BLaER1 (cell line): ENCODE data around the gene FGFR3.

Experiments
- H3K27ac ChIP-seq: shearing (Covaris generic); formaldehyde crosslinking; 2 replicates; pipeline ENCODE4 v1.8.1; 2022
- H3K27me3 ChIP-seq: shearing (Covaris generic); formaldehyde crosslinking; 2 replicates; pipeline ENCODE4 v1.8.1; 2022
- H3K36me3 ChIP-seq: shearing (Covaris generic); formaldehyde crosslinking; 2 replicates; pipeline ENCODE4 v1.8.1; 2022
- H3K4me1 ChIP-seq: shearing (Covaris generic); formaldehyde crosslinking; 2 replicates; pipeline ENCODE4 v1.8.1; 2022
- H3K4me2 ChIP-seq: shearing (Covaris generic); formaldehyde crosslinking; 2 replicates; pipeline ENCODE4 v1.8.1; 2022
- H3K4me3 ChIP-seq: shearing (Covaris generic); formaldehyde crosslinking; 2 replicates; pipeline ENCODE4 v1.8.1; 2022
- H3K9ac ChIP-seq: shearing (Covaris generic); formaldehyde crosslinking; 2 replicates; pipeline ENCODE4 v1.8.1; 2022
- H3K9me3 ChIP-seq: shearing (Covaris generic); formaldehyde crosslinking; 2 replicates; pipeline ENCODE4 v1.8.1; 2022
- H4K20me1 ChIP-seq: shearing (Covaris generic); formaldehyde crosslinking; 2 replicates; pipeline ENCODE4 v1.8.1; 2022
- Cebpa-rat ChIP-seq: shearing (Covaris generic); IDR thresholded peaks from 2 replicates; pipeline ENCODE4 v1.8.1; 2022

Gene FGFR3

DNA sequence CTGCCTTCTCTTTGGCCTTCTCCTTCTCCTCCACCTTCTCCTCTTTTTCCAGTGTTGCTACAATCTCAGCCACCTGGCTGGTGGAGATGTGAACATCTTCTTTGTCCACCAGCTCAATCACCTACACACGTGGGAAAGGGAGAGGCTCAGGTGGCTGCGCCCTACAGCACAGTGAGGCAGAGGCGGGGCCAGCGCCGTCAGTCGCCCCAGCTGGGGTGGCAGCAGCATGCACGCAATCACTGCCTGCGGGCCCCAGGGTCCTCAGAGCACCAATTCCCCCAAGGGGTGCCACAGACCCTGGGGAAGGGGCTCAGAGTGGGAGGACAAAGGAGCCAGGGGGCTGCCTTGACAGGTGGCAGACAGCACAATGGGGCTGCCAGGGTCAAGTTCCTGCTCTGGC lies 21.4 kb downstream of the FGFR3 start:
- peaks cover 70% of the 10 kb centered on the region for H4K20me1 ChIP-seq
- peak overlapping the region; percentile 2; the same call in 1 of the 2 replicates for H3K9ac ChIP-seq
- no peak for TF ChIP-seq Cebpa-rat
- no peaks in the 10 kb centered on the region for H3K27me3 ChIP-seq
- peaks cover 45% of the 10 kb centered on the region for H3K4me1 ChIP-seq
- H3K9me3 ChIP-seq = no peaks in the 10 kb centered on the region
- no peak overlapping the region; the same call in 1 of the 2 replicates for H3K4me3 ChIP-seq
- peaks cover 77% of the 10 kb centered on the region for H3K36me3 ChIP-seq
- peak overlapping the region; percentile 81 for H3K4me2 ChIP-seq
- peak overlapping the region; percentile 34; the same call in 1 of the 2 replicates for H3K27ac ChIP-seq

DNA sequence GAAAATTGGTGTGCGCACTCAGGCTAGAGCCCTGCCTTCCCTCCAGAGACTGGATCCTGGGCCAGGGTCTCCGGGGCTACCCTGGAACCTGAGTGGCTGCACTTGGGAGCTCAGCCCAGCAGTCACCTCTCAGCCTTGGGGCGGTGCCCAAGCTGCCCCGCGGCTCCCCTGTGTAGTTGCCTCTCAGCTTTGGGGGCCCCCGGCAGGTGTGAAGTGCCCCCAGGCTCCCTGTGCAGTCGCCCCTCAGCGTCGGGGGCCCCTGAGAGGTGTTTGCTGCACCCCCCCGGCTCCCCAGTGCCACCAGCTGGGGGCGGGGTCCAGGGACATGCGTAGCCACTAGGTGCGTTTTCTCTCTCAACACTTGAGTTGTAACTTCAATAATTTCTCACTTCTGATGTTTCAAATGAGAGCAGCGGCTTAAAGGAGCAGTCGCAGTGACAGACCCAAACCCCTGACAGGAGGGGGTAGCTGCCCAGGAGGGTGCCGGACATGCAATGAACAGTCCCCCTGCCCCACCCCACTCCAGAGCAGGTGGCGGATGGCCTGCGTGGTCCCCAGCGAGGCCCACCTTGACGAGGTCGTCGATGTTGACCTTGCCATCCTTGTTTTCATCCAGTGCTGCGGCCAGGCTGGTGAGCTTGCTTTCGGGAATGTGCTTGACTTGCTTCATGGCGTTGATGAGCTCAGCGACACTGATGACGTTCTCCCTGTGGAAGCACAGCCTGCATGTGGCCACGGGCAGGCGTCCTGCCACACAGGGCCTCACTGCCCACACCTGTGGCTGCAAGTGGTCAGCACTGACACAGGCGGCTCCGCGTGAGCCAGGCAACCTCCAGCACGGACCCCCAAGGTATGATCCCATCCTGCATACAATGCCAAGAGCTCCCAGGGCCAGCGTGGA lies 22.3 kb downstream of the FGFR3 start:
- H3K27me3 ChIP-seq = no peaks in the 10 kb centered on the region
- H3K27ac ChIP-seq = peak overlapping the region; percentile 34; the same call in 1 of the 2 replicates
- H4K20me1 ChIP-seq = peaks cover 61% of the 10 kb centered on the region
- no peak overlapping the region for H3K4me3 ChIP-seq
- H3K4me1 ChIP-seq = peaks cover 38% of the 10 kb centered on the region
- TF ChIP-seq Cebpa-rat = no peak
- peak overlapping the region; percentile 2; the same call in 1 of the 2 replicates for H3K9ac ChIP-seq
- H3K9me3 ChIP-seq = no peaks in the 10 kb centered on the region
- peaks cover 86% of the 10 kb centered on the region for H3K36me3 ChIP-seq
- peak overlapping the region; percentile 81 for H3K4me2 ChIP-seq

DNA sequence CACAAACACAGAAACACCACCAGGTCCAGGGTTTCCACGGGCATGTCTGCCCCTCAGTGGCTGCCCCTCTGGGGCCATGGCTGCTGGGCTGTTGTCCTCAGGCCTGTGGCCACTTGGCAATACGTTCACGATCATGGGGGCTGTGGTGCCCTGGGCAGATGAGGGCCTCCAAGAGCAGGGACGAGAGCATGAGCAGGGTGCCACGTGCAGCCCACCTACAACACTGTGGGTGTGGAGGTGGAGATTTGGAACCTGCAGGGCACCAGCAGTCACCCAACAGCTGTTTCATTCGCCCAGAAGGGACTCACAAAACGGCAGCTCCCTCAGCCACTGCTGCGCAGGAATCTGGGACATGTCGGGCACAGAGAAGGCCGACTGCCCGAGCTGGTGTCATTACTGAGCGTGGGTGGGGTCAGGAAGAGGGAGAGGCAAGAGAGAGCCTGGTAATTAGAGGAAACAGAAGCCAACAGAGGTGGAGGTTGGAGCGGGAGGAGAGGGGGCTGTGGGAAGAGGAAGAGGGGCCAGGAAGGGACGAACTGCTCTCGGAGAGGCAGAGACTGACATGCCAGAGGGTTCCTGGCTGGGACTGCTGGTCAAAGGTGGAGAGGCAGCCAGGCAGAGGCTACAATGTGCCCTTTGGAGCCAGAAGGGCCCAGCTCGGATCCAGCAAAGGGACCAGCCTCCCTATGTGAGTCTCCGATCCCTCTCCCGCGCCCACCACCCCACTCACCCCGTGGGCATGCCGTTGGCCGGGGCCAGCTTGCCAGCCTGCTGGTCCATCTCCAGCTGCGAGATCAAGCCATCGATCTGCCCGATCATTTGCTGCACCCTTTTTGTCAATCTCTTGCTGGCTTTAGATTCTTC lies 23.1 kb downstream of the FGFR3 start:
- TF ChIP-seq Cebpa-rat = no peak
- Histone ChIP-seq H3K36me3 (peaks cover 86% of the 10 kb centered on the region), H3K4me1 (peaks cover 36% of the 10 kb centered on the region), H3K9me3 (no peaks in the 10 kb centered on the region), H3K27ac (no peak overlapping the region), H4K20me1 (peaks cover 53% of the 10 kb centered on the region), H3K4me2 (no peak overlapping the region), H3K9ac (no peak overlapping the region), H3K27me3 (no peaks in the 10 kb centered on the region), H3K4me3 (no peak overlapping the region)

DNA sequence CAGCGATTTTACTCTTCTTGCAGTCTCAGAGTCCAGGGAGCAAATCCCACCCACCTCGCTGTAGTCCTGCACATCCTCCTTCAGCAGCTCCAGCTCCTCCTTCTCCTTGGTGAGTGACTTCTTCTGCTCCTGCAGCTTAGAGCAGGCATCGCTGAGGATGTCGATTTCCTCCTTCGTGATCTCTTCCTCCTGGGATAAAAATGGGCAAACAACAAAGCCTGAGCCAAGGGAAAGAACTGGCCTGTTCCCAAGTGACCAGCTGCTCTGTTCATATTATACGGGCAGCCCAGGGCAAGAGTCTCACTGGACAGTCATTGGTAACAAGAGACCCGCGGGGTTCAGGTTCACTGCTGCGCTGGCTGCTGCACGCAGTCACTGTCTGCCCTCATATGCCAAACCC lies 26.2 kb downstream of the FGFR3 start:
- no peak overlapping the region for H3K4me2 ChIP-seq

DNA sequence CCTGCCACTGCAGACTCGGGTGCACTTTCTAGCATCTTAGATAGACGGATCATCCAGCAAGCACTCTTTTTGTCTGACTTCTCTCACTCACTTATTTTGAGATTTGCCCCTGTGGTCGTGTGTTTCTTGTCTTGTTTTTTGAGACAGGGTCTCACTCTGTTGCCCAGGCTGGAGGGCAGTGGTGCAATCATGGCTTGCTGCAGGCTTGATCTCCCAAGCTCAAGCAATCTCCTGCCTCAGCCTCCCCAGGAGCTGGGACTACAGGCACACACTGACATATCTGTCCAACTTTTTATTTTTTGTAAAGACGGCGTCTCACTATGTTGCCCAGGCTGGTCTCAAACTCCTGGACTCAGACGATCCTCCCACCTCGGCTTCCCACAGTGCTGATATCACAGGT lies 26.7 kb downstream of the FGFR3 start:
- H3K27ac ChIP-seq = no peak overlapping the region

More for the DNA sequence above, 26.2 kb downstream of the FGFR3 start:
- Histone ChIP-seq H3K4me1 (peaks cover 11% of the 10 kb centered on the region), H3K9ac (no peak overlapping the region), H3K27me3 (no peaks in the 10 kb centered on the region), H3K4me3 (no peak overlapping the region), H3K9me3 (no peaks in the 10 kb centered on the region), H3K36me3 (peaks cover 98% of the 10 kb centered on the region), H4K20me1 (peaks cover 23% of the 10 kb centered on the region), H3K27ac (no peak overlapping the region)
- TF ChIP-seq Cebpa-rat = no peak

DNA sequence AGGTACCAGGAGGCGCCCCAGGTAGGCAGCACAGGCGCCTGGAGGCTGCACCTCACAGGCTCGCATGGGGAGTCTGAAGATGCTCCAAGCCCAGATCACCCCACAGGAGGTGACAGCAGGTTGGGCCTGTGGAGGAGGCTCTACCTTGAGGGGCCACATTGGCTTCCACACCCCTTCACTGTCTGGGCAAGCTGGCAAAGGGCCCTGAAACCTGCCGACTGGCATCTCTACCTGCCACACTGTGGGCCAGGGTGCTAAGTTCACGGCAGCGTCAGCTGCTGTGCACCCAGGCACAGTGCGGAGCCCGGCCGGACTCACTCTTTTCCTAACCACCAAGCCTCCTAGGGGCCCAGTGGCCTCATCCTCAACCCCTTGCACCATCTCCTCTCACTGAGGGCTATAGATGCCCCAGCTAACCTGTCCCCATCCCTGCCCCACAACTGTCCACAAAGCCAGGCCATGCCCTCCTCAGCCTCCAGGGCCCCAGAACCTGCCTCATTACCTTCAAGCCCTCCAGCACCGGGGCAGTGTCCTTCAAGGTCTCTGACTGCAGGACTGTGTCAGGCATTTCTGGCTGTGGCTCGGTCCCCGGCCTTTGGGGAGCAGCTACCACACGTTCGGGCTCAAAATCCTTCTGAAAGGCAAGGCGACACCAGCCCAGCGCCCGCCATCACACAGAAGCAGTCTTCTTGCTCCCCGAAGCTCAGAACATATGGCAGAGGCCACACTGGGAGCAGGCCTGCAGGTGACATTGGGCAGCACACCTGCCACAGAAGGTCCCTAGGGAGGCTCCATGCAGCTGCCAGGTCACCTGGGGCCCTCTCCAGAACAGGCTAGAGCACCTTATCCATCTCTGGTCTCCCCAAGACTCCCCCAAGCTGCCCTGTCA lies 28.8 kb downstream of the FGFR3 start:
- Histone ChIP-seq H3K4me3 (no peak overlapping the region), H3K27ac (no peak overlapping the region), H3K27me3 (no peaks in the 10 kb centered on the region), H3K9me3 (no peaks in the 10 kb centered on the region), H3K9ac (no peak overlapping the region), H4K20me1 (peaks cover 22% of the 10 kb centered on the region), H3K4me1 (no peaks in the 10 kb centered on the region), H3K36me3 (peaks cover 98% of the 10 kb centered on the region), H3K4me2 (no peak overlapping the region)
- TF ChIP-seq Cebpa-rat = no peak

More for the DNA sequence above, 26.7 kb downstream of the FGFR3 start:
- peaks cover 6% of the 10 kb centered on the region for H3K4me1 ChIP-seq
- no peak overlapping the region for H3K9ac ChIP-seq
- no peak overlapping the region for H3K4me3 ChIP-seq
- no peaks in the 10 kb centered on the region for H3K9me3 ChIP-seq
- no peak for TF ChIP-seq Cebpa-rat
- peaks cover 98% of the 10 kb centered on the region for H3K36me3 ChIP-seq
- no peaks in the 10 kb centered on the region for H3K27me3 ChIP-seq
- peaks cover 18% of the 10 kb centered on the region for H4K20me1 ChIP-seq
- H3K4me2 ChIP-seq = no peak overlapping the region

DNA sequence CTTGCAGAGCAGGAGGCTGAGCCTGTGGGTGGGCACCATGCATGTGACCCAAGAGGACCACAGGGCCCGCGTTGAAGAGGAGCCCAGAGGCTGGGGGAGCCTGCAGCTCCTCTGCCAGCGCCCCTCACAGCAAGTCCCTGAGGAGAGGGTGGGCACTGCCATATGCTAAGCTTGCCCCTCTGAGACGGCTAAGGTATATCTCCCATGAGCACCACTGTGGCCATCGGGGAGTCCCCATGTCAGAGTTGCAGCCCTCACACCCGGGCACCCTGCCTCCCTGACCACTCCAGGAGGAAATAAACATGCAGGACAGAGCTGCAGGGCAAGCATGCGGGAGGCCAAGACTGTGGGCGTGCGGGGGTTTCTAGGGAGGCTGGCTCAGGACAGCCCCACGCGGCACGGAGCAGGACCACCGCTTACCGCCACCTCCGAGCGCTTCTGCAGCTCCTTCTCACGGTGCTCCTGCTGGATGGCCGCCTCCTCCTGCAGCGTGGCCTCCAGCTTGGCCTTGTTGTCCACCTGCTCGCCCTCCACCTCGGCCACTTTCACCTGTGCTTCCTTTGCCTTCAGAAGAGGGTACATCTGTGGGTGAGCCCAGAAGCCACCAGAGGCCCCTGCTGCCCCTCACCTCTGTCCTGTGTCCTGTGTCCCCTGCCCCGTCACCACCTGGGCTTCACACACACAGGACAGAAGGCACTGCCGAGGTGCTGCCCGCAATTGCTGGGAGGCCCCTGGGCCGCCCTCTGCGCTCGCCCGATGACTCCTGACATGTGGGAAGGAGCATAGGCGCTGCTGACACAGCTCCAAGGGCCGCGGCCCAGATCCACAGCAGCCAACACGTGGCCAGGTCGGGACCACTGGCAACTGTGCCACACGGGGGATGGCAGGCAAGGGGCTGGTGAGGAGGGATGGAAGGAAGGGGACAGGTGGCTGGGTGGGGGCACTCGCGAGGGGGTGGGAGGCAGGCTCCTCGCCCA lies 29.8 kb downstream of the FGFR3 start:
- H3K4me3 ChIP-seq = no peak overlapping the region
- H3K4me2 ChIP-seq = no peak overlapping the region
- TF ChIP-seq Cebpa-rat = no peak
- H3K36me3 ChIP-seq = peaks cover 90% of the 10 kb centered on the region
- H3K9me3 ChIP-seq = no peaks in the 10 kb centered on the region
- H3K27ac ChIP-seq = no peak overlapping the region
- H3K9ac ChIP-seq = no peak overlapping the region
- H3K4me1 ChIP-seq = no peaks in the 10 kb centered on the region
- peaks cover 22% of the 10 kb centered on the region for H4K20me1 ChIP-seq
- no peaks in the 10 kb centered on the region for H3K27me3 ChIP-seq

DNA sequence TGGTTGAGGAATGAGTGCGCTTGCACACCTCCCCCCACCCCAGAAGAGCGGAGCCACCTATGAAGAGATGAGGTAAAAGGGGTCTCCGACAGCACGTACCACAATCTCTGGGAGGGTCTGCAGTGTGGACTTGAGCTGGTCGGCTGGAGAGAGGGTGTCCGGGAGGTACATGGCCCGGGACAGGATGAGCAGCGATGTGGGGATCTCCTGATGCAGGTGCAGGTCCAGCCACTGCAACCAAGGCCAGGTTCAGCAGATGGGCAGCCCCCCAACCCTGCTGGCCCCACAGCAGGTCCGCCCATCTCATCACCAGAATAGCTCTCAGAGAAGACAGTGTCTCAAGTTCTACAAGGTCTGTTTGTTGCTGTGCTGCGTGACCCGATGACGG lies 30.4 kb downstream of the FGFR3 start:
- Histone ChIP-seq H3K9me3 (no peaks in the 10 kb centered on the region), H3K36me3 (peaks cover 84% of the 10 kb centered on the region)
- no peak for TF ChIP-seq Cebpa-rat

More for the DNA sequence above, 30.4 kb downstream of the FGFR3 start:
- H3K4me2 ChIP-seq = no peak overlapping the region
- H3K27me3 ChIP-seq = no peaks in the 10 kb centered on the region
- H3K4me3 ChIP-seq = no peak overlapping the region
- peaks cover 22% of the 10 kb centered on the region for H4K20me1 ChIP-seq
- H3K9ac ChIP-seq = no peak overlapping the region
- no peak overlapping the region for H3K27ac ChIP-seq
- H3K4me1 ChIP-seq = no peaks in the 10 kb centered on the region
